Vagina (tissue), 2 donors: Measurements from ENCODE around the gene BEST1.

ENCODE experiments used
- CTCF ChIP-seq, 3 experiments: fragments of 450-650 bp in 2 of 3; fragments of 200-600 bp in 1 of 3; sonication (generic) in 1 of 3; IDR thresholded peaks; one replicate each; pipeline ENCODE4 v1.5.1; 2017 to 2019; ENCODE audit warnings: antibody characterized with exemption in 3 of 3, mild to moderate bottlenecking in 2 of 3, moderate library complexity in 2 of 3
- POLR2A ChIP-seq, 2 donors: fragments of 450-650 bp; IDR thresholded peaks; one replicate each; pipeline ENCODE4 v1.6.1; 2017; ENCODE audit warnings: antibody characterized with exemption in 2 of 2, mild to moderate bottlenecking in 2 of 2, moderate library complexity in 2 of 2

GRCh38 chr11:62012451-62012831 is 62.3 kb downstream of the BEST1 start:
- TF ChIP-seq POLR2A (IDR thresholded peaks at IDR 0.05) (no peak), CTCF (IDR thresholded peaks at IDR 0.05) (no peak)
